SK-N-SH treated with all-trans-retinoic acid at 6 μM for 48 hours (cell line): ENCODE data around the gene MTAP.

ENCODE experiments used
- ATAC-seq: fragments of 200-7000 bp; cut with Tn5 transposase; 3 replicates; pipeline ENCODE4 v1.9.1; 2020; ENCODE audit warnings: mild to moderate bottlenecking, moderate library complexity
- ARNTL ChIP-seq: fragments of 450-650 bp; formaldehyde crosslinking; IDR thresholded peaks from 2 replicates; pipeline ENCODE4 v1.5.0; 2020; ENCODE audit warnings: low read depth, mild to moderate bottlenecking, moderate library complexity, borderline replicate concordance
- ESRRG ChIP-seq: fragments of 250-450 bp; sonication (Bioruptor Pico); IDR thresholded peaks from 2 replicates; pipeline ENCODE4 v1.6.1; 2021; ENCODE audit warnings: mild to moderate bottlenecking
- GLIS3 ChIP-seq: fragments of 250-450 bp; sonication (Bioruptor Pico); IDR thresholded peaks from 2 replicates; pipeline ENCODE4 v1.5.0; 2020; ENCODE audit warnings: mild to moderate bottlenecking, moderate library complexity
- ISL1 ChIP-seq: fragments of 250-450 bp; sonication (Bioruptor Pico); IDR thresholded peaks from 2 replicates; pipeline ENCODE4 v2.1.2; 2022; ENCODE audit warnings: mild to moderate bottlenecking, moderate library complexity
- OSR1 ChIP-seq: fragments of 250-450 bp; sonication (Bioruptor Pico); IDR thresholded peaks from 2 replicates; pipeline ENCODE4 v1.8.0; 2022; ENCODE audit warnings: moderate library complexity, mild to moderate bottlenecking, inconsistent platforms
- PPARA ChIP-seq: fragments of 250-450 bp; sonication (Bioruptor Pico); IDR thresholded peaks from 2 replicates; pipeline ENCODE4 v1.5.0; 2020; ENCODE audit warnings: mild to moderate bottlenecking, borderline replicate concordance
- RARB ChIP-seq: fragments of 250-450 bp; sonication (Bioruptor Pico); IDR thresholded peaks from 2 replicates; pipeline ENCODE4 v1.8.0; 2021; ENCODE audit warnings: mild to moderate bottlenecking, moderate library complexity
- SNAI2 ChIP-seq: fragments of 250-450 bp; sonication (Bioruptor Pico); IDR thresholded peaks from 2 replicates; pipeline ENCODE4 v1.5.0; 2020; ENCODE audit warnings: mild to moderate bottlenecking, moderate library complexity
- TCF4 ChIP-seq: fragments of 250-450 bp; sonication (Bioruptor Pico); IDR thresholded peaks from 2 replicates; pipeline ENCODE4 v1.8.0; 2021; ENCODE audit warnings: mild to moderate bottlenecking, moderate library complexity, borderline replicate concordance
- TOX ChIP-seq: fragments of 250-450 bp; sonication (Bioruptor Pico); IDR thresholded peaks from 2 replicates; pipeline ENCODE4 v1.8.0; 2021; ENCODE audit warnings: mild to moderate bottlenecking, moderate library complexity, borderline replicate concordance
- ZFP3 ChIP-seq: fragments of 250-450 bp; sonication (Bioruptor Pico); IDR thresholded peaks from 2 replicates; pipeline ENCODE4 v1.5.0; 2020; ENCODE audit warnings: mild to moderate bottlenecking, moderate library complexity
- ZFP30 ChIP-seq: fragments of 450-650 bp; formaldehyde crosslinking; IDR thresholded peaks from 2 replicates; pipeline ENCODE4 v1.5.0; 2022; ENCODE audit warnings: mild to moderate bottlenecking, moderate library complexity
- ZNF565 ChIP-seq: fragments of 450-650 bp; formaldehyde crosslinking; conservative IDR thresholded peaks from 2 replicates; pipeline ENCODE4 v1.5.0; 2020; ENCODE audit warnings: low read depth, mild to moderate bottlenecking, moderate library complexity
- ZNF70 ChIP-seq: fragments of 450-650 bp; formaldehyde crosslinking; IDR thresholded peaks from 2 replicates; pipeline ENCODE4 v1.5.0; 2020; ENCODE audit warnings: mild to moderate bottlenecking, moderate library complexity
- ZNF8 ChIP-seq: fragments of 450-650 bp; formaldehyde crosslinking; IDR thresholded peaks from 2 replicates; pipeline ENCODE4 v1.5.0; 2020; ENCODE audit warnings: mild to moderate bottlenecking, moderate library complexity
- TF ChIP-seq, protein P1 (sequence below): fragments of 250-450 bp; sonication (Bioruptor Pico); IDR thresholded peaks from 2 replicates; pipeline ENCODE4 v1.5.1; 2021; ENCODE audit warnings: mild to moderate bottlenecking, moderate library complexity
- TF ChIP-seq, protein P2 (sequence below): fragments of 250-450 bp; sonication (Bioruptor Pico); IDR thresholded peaks from 2 replicates; pipeline ENCODE4 v1.5.0; 2020; ENCODE audit warnings: mild to moderate bottlenecking, moderate library complexity
- TF ChIP-seq, protein P3 (sequence below): fragments of 250-450 bp; sonication (Bioruptor Pico); IDR thresholded peaks from 2 replicates; pipeline ENCODE4 v1.5.1; 2020; ENCODE audit warnings: low read depth, mild to moderate bottlenecking, moderate library complexity
- TF ChIP-seq, protein P4 (sequence below): fragments of 250-450 bp; sonication (Bioruptor Pico); IDR thresholded peaks from 2 replicates; pipeline ENCODE4 v1.8.0; 2021; ENCODE audit warnings: low read depth, mild to moderate bottlenecking, moderate library complexity, borderline replicate concordance

Gene MTAP

DNA sequence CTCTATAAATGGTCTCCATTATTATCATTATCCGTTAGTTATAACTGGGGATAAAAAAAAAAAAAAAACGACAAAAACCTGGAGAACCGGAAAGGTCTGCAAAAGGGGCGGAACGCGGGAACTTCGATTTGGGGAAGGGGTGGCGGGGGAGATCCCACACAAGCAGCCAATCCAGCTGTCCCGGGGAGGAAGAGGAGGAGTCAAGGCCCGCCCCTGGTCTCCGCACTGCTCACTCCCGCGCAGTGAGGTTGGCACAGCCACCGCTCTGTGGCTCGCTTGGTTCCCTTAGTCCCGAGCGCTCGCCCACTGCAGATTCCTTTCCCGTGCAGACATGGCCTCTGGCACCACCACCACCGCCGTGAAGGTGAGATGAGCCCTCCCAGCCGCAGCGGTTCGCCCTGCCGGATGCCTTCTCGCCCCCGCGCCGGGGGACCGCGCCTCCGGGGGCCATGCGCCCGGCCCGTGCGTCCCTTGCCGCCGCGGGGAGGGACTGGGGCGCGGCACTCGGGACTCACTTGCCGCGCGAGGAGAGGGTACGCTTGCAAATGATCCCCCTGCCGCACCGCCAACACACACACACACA lies at the start of gene MTAP:
Gene MTAP (plus strand): TSS at position 219 of the 583 bp plus-strand sequence. CDS start 113 bp downstream, at position 332.
- ATAC-seq: peak; percentile 97
- no peak; the same call in 1 of the 2 replicates for TF ChIP-seq SNAI2 (CRISPR knock-in tag)
- TF ChIP-seq RARB (CRISPR knock-in tag): no peak
- no peak for TF ChIP-seq TOX (CRISPR knock-in tag)
- TF ChIP-seq, protein P1, sequence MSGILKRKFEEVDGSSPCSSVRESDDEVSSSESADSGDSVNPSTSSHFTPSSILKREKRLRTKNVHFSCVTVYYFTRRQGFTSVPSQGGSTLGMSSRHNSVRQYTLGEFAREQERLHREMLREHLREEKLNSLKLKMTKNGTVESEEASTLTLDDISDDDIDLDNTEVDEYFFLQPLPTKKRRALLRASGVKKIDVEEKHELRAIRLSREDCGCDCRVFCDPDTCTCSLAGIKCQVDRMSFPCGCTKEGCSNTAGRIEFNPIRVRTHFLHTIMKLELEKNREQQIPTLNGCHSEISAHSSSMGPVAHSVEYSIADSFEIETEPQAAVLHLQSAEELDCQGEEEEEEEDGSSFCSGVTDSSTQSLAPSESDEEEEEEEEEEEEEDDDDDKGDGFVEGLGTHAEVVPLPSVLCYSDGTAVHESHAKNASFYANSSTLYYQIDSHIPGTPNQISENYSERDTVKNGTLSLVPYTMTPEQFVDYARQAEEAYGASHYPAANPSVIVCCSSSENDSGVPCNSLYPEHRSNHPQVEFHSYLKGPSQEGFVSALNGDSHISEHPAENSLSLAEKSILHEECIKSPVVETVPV (CRISPR knock-in tag): no peak
- TF ChIP-seq TCF4 (CRISPR knock-in tag): no peak

DNA sequence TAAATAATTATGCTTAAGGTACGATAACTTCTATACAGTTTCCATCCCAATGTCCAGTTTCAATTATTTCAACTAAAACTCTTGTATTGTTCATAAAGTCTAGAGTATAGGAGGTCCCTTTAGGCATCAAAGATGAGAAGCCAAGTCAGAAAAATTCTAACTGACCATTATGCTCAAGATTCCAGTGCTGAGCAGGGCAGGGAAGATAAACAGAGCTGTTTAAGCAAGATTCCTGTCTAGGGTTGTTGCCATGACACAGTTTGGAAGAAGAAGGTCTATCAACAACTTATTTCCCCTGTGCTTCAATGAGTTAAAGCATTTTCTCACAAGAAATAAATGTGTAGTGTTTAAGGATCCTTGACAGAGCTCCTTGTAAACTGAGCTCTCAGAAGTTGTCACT lies 48.9 kb upstream of the MTAP start:
- no peak for ATAC-seq
- TF ChIP-seq PPARA (CRISPR knock-in tag): no peak
- TF ChIP-seq ZFP30: no peak
- TF ChIP-seq TOX (CRISPR knock-in tag): no peak
- TF ChIP-seq SNAI2 (CRISPR knock-in tag): no peak
- no peak for TF ChIP-seq ESRRG (CRISPR knock-in tag)
- no peak for TF ChIP-seq ISL1
- no peak for TF ChIP-seq ZNF565 (CRISPR knock-in tag)
- TF ChIP-seq ZNF70 (CRISPR knock-in tag): no peak
- no peak for TF ChIP-seq ARNTL (CRISPR knock-in tag)
- TF ChIP-seq, protein P2, sequence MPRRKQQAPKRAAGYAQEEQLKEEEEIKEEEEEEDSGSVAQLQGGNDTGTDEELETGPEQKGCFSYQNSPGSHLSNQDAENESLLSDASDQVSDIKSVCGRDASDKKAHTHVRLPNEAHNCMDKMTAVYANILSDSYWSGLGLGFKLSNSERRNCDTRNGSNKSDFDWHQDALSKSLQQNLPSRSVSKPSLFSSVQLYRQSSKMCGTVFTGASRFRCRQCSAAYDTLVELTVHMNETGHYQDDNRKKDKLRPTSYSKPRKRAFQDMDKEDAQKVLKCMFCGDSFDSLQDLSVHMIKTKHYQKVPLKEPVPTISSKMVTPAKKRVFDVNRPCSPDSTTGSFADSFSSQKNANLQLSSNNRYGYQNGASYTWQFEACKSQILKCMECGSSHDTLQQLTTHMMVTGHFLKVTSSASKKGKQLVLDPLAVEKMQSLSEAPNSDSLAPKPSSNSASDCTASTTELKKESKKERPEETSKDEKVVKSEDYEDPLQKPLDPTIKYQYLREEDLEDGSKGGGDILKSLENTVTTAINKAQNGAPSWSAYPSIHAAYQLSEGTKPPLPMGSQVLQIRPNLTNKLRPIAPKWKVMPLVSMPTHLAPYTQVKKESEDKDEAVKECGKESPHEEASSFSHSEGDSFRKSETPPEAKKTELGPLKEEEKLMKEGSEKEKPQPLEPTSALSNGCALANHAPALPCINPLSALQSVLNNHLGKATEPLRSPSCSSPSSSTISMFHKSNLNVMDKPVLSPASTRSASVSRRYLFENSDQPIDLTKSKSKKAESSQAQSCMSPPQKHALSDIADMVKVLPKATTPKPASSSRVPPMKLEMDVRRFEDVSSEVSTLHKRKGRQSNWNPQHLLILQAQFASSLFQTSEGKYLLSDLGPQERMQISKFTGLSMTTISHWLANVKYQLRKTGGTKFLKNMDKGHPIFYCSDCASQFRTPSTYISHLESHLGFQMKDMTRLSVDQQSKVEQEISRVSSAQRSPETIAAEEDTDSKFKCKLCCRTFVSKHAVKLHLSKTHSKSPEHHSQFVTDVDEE (CRISPR knock-in tag): no peak
- no peak for TF ChIP-seq GLIS3 (CRISPR knock-in tag)
- TF ChIP-seq, protein P3, sequence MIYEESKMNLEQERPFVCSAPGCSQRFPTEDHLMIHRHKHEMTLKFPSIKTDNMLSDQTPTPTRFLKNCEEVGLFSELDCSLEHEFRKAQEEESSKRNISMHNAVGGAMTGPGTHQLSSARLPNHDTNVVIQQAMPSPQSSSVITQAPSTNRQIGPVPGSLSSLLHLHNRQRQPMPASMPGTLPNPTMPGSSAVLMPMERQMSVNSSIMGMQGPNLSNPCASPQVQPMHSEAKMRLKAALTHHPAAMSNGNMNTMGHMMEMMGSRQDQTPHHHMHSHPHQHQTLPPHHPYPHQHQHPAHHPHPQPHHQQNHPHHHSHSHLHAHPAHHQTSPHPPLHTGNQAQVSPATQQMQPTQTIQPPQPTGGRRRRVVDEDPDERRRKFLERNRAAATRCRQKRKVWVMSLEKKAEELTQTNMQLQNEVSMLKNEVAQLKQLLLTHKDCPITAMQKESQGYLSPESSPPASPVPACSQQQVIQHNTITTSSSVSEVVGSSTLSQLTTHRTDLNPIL (CRISPR knock-in tag): no peak
- TF ChIP-seq ZNF8 (CRISPR knock-in tag): no peak

DNA sequence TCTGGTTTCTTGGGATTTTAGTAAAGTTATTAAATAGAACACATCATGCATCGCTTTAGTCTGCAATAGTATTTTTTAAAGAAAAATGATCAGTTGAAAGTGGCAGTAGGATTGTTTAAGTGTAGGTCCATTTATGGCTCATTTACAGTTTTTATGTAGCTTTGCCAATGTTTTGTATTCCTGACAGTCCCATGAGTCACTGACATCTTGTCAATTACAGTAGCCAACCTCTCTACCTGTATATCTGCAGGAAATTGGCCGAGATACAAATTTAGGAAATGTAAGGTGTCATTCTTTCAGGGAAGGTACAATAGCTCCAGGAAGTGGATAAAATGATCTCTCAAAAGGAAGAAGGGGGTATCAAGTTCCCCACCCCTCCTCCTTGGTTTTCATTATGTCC lies 47.7 kb upstream of the MTAP start:
- TF ChIP-seq SNAI2 (CRISPR knock-in tag) (no peak), ARNTL (CRISPR knock-in tag) (no peak), ZFP30 (no peak)
- no peak for ATAC-seq

DNA sequence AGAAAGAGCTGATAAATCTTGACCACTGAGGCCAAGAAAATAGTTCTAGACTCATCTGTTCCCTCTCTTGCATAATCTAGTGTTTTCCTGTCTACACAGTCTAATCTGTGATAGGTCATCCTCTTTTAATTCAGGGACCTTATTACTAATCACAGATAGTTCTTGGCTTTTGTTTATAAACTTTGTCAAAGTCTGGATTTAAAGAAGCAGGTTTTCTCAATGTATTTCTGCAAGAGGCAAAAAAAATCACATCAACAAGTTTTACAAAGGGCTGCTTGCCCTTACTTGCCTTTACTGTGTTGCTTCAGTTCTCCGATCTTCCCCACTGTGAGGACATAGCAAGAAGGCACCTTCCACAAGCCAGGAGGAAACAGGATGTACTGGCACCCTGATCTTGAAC lies 43.9 kb upstream of the MTAP start:
- TF ChIP-seq PPARA (CRISPR knock-in tag) (no peak), OSR1 (CRISPR knock-in tag) (no peak), ZNF8 (CRISPR knock-in tag) (no peak), ZNF70 (CRISPR knock-in tag) (no peak), ZFP3 (no peak), ISL1 (no peak), ARNTL (CRISPR knock-in tag) (no peak), RARB (CRISPR knock-in tag) (no peak)
- TF ChIP-seq, protein P4, sequence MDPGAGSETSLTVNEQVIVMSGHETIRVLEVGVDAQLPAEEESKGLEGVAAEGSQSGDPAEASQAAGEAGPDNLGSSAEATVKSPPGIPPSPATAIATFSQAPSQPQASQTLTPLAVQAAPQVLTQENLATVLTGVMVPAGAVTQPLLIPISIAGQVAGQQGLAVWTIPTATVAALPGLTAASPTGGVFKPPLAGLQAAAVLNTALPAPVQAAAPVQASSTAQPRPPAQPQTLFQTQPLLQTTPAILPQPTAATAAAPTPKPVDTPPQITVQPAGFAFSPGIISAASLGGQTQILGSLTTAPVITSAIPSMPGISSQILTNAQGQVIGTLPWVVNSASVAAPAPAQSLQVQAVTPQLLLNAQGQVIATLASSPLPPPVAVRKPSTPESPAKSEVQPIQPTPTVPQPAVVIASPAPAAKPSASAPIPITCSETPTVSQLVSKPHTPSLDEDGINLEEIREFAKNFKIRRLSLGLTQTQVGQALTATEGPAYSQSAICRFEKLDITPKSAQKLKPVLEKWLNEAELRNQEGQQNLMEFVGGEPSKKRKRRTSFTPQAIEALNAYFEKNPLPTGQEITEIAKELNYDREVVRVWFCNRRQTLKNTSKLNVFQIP (CRISPR knock-in tag): no peak
- TF ChIP-seq, protein P1 (CRISPR knock-in tag): no peak
- no peak for ATAC-seq
